ENCODE results near the gene CDV3.

DNA sequence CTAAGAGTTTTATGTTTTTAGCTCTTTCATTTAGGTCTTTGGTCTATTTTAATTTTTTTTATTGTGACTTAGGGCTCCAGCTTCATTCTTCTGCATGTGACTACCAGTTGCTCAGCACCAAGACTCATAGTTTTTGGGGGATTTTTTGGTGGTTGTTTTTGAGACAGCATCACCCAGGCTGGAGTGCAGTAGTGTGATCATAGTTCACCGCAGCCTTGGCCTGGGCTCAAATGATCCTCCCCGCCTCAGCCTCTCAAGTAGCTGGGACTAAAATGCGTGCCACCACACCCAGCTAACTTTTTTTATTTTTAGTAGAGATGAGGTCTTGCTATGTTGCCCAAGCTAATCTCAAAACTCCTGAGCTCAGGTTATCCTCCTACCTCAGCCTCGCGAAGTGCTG lies 19.4 kb downstream of the CDV3 start:
- TF ChIP-seq, protein P1, sequence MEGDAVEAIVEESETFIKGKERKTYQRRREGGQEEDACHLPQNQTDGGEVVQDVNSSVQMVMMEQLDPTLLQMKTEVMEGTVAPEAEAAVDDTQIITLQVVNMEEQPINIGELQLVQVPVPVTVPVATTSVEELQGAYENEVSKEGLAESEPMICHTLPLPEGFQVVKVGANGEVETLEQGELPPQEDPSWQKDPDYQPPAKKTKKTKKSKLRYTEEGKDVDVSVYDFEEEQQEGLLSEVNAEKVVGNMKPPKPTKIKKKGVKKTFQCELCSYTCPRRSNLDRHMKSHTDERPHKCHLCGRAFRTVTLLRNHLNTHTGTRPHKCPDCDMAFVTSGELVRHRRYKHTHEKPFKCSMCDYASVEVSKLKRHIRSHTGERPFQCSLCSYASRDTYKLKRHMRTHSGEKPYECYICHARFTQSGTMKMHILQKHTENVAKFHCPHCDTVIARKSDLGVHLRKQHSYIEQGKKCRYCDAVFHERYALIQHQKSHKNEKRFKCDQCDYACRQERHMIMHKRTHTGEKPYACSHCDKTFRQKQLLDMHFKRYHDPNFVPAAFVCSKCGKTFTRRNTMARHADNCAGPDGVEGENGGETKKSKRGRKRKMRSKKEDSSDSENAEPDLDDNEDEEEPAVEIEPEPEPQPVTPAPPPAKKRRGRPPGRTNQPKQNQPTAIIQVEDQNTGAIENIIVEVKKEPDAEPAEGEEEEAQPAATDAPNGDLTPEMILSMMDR (IDR thresholded peaks at IDR 0.05 in 8 of 11, conservative IDR thresholded peaks at IDR 0.05 in 3 of 11), result no peak
- TF ChIP-seq POLR2AphosphoS5 (IDR thresholded peaks at IDR 0.05) (no peak), POLR2A (IDR thresholded peaks at IDR 0.05) (no peak)

Data from spleen (tissue), 7 donors.